Measurements from ENCODE around the gene CPT2.

The CPT2 gene

GRCh38 chr1:53220171-53220961, 23.7 kb downstream of the CPT2 start, which contains the start of gene CZIB (continued):
- TF ChIP-seq ZNF645 (tag by site-specific recombination; IDR thresholded peaks at IDR 0.05) (no peak), ZNF350 (tag by site-specific recombination; IDR thresholded peaks at IDR 0.05) (no peak), ZNF704 (tag by site-specific recombination; IDR thresholded peaks at IDR 0.05) (no peak), SP7 (tag by site-specific recombination; IDR thresholded peaks at IDR 0.05) (peak; percentile 97), ZNF544 (tag by site-specific recombination; IDR thresholded peaks at IDR 0.05) (no peak), REST (tag by site-specific recombination; IDR thresholded peaks at IDR 0.05) (peak; percentile 82)

- H3K4me3 ChIP-seq (ENCODE audit: low read depth, low read length): peak overlapping the region; percentile 75
- ChIA-PET POLR2A (interaction anchor here (0.6 kb wide), 1 partner anchor 1149 kb away, joined by 4 read pairs; no protein-coding TSS in a partner anchor), CTCF (no interaction called here)
- H3K4me1 ChIP-seq (ENCODE audit: control insufficient read depth, insufficient read depth, low read length): no peaks in the 10 kb centered on the region
- peaks cover 0 to 33% of the 10 kb centered on the region in 2 experiments; a peak in 1 of 3 replicates for H3K36me3 ChIP-seq (ENCODE audit: control insufficient read depth in 2 of 2, insufficient read depth in 1 of 2, low read length in 2 of 2)
- no peak for TF ChIP-seq ZFP3 (tag by site-specific recombination; IDR thresholded peaks at IDR 0.05; ENCODE audit: low read depth)
- 0 out of 2 replicates have a peak, but pooled peaks have one; percentile 3 for TF ChIP-seq ZNF184 (tag by site-specific recombination; IDR thresholded peaks at IDR 0.05)
- H3K27ac ChIP-seq (ENCODE audit: extremely low read depth, low read depth, low read length): peak overlapping the region; percentile 74
- no peaks in the 10 kb centered on the region for H3K9me3 ChIP-seq (ENCODE audit: control insufficient read depth, insufficient read depth, low read depth, low read length)
Observed at GRCh38 chr1:53220962-53221286, 24.3 kb downstream of the CPT2 start.

- H3K36me3 ChIP-seq (ENCODE audit: control insufficient read depth in 2 of 2, insufficient read depth in 1 of 2, low read length in 2 of 2): peaks cover 17 to 41% of the 10 kb centered on the region in 2 experiments
- H3K4me3 ChIP-seq (ENCODE audit: low read depth, low read length): peak overlapping the region; percentile 86
- POLR2A ChIA-PET: interaction anchor here (1.4 to 1.8 kb wide), 2 partner anchors 18 to 36 kb away, joined by 4 to 6 read pairs; no protein-coding TSS in a partner anchor
- H3K4me1 ChIP-seq (ENCODE audit: control insufficient read depth, insufficient read depth, low read length): no peaks in the 10 kb centered on the region
- H3K27ac ChIP-seq (ENCODE audit: extremely low read depth, low read depth, low read length): no peak overlapping the region
- TF ChIP-seq ZNF37A (tag by site-specific recombination; IDR thresholded peaks at IDR 0.05): no peak
- TF ChIP-seq REPIN1 (tag by site-specific recombination; IDR thresholded peaks at IDR 0.05; ENCODE audit: low read depth): no peak
- no peak for TF ChIP-seq TCF7L2 (IDR thresholded peaks at IDR 0.05; ENCODE audit: borderline replicate concordance, low read depth, low read length)
- no peak for TF ChIP-seq ZNF513 (tag by site-specific recombination; IDR thresholded peaks at IDR 0.05)
- TF ChIP-seq ZNF362 (tag by site-specific recombination; IDR thresholded peaks at IDR 0.05): 0 out of 2 replicates have a peak, but pooled peaks have one; percentile 41
- H3K9me3 ChIP-seq (ENCODE audit: control insufficient read depth, insufficient read depth, low read depth, low read length): no peaks in the 10 kb centered on the region
- CTCF ChIA-PET: interaction anchor here (0.6 kb wide), 1 partner anchor 538 kb away, joined by 5 read pairs; no protein-coding TSS in a partner anchor
Observed at GRCh38 chr1:53237638-53238037, 41.0 kb downstream of the CPT2 start.
